ENCODE data around the gene WNT3A.
"Not testable (repeated sequence)": the region's sequence is repeated elsewhere in the genome, so short reads cannot be mapped to it uniquely, and the experiment has no call there.

The WNT3A gene

GRCh38 chr1:227975583-227976283 lies 31.1 kb upstream of the WNT3A start:
- not testable (repeated sequence) for H3K27ac ChIP-seq

GRCh38 chr1:227987181-227987580 lies 19.6 kb upstream of the WNT3A start:
- H3K27ac ChIP-seq: no peak overlapping the region

GRCh38 chr1:227994632-227995300 lies 12.0 kb upstream of the WNT3A start:
- no peak overlapping the region for H3K27ac ChIP-seq
- TF ChIP-seq ZFX (IDR thresholded peaks at IDR 0.05) (no peak), CTCF (conservative IDR thresholded peaks at IDR 0.05) (no peak)

More at GRCh38 chr1:227987181-227987580, 19.6 kb upstream of the WNT3A start:
- TF ChIP-seq ZFX (IDR thresholded peaks at IDR 0.05): no peak
- no peak for TF ChIP-seq CTCF (conservative IDR thresholded peaks at IDR 0.05)

- H3K27ac ChIP-seq: peak overlapping the region; percentile 22; the same call in 1 of the 2 replicates
- TF ChIP-seq CTCF (conservative IDR thresholded peaks at IDR 0.05) (no peak), ZFX (IDR thresholded peaks at IDR 0.05) (no peak)
These were observed 10.4 kb upstream of the WNT3A start for GRCh38 chr1:227996187-227996950.

- H3K27ac ChIP-seq: no peak overlapping the region
- no peak for TF ChIP-seq ZFX (IDR thresholded peaks at IDR 0.05)
- no peak for TF ChIP-seq CTCF (conservative IDR thresholded peaks at IDR 0.05)
These were observed 8.3 kb upstream of the WNT3A start for GRCh38 chr1:227998374-227999055.

GRCh38 chr1:227999056-227999930 lies 7.5 kb upstream of the WNT3A start:
- H3K27ac ChIP-seq: no peak overlapping the region
- TF ChIP-seq ZFX (IDR thresholded peaks at IDR 0.05) (no peak), CTCF (conservative IDR thresholded peaks at IDR 0.05) (peak; percentile 92)

- no peak overlapping the region for H3K27ac ChIP-seq
- TF ChIP-seq CTCF (conservative IDR thresholded peaks at IDR 0.05): no peak
- TF ChIP-seq ZFX (IDR thresholded peaks at IDR 0.05): no peak
These were observed 6.4 kb upstream of the WNT3A start for GRCh38 chr1:228000416-228000815.

Data from C4-2B (cell line).